RWPE2 (cell line): Measurements from ENCODE around the gene ZFP14.

Source experiments
- ATAC-seq: fragments of 200-7000 bp; cut with Tn5 transposase; 3 replicates; pipeline ENCODE4 v1.9.1; 2021; ENCODE audit warnings: low read depth
- DNase-seq: peaks from one replicate; pipeline ENCODE4 v3.0.0-alpha.2; 2020; ENCODE audit warnings: low spot score
- H3K27ac ChIP-seq: fragments of 450-650 bp; 2 replicates; pipeline ENCODE4 v1.5.1; 2017; ENCODE audit warnings: mild to moderate bottlenecking; ENCODE audit not compliant: poor library complexity, severe bottlenecking
- H3K27me3 ChIP-seq: fragments of 250-450 bp; sonication (Bioruptor Pico); 2 replicates; pipeline ENCODE4 v1.5.1; 2021; ENCODE audit warnings: mild to moderate bottlenecking, moderate library complexity; ENCODE audit not compliant: insufficient read depth, poor library complexity, severe bottlenecking
- H3K36me3 ChIP-seq: fragments of 250-450 bp; sonication (Bioruptor Pico); 2 replicates; pipeline ENCODE4 v1.5.1; 2020; ENCODE audit warnings: low read depth, mild to moderate bottlenecking, moderate library complexity
- H3K4me1 ChIP-seq: fragments of 250-450 bp; sonication (Bioruptor Pico); 2 replicates; pipeline ENCODE4 v1.5.1; 2021; ENCODE audit warnings: mild to moderate bottlenecking, moderate library complexity; ENCODE audit not compliant: insufficient read depth, poor library complexity, severe bottlenecking
- H3K4me3 ChIP-seq: fragments of 250-450 bp; sonication (Bioruptor Pico); 2 replicates; pipeline ENCODE4 v1.5.1; 2021; ENCODE audit warnings: mild to moderate bottlenecking, moderate library complexity; ENCODE audit not compliant: severe bottlenecking
- H3K9me3 ChIP-seq: fragments of 250-450 bp; sonication (Bioruptor Pico); 2 replicates; pipeline ENCODE4 v1.5.1; 2021; ENCODE audit warnings: mild to moderate bottlenecking, moderate library complexity; ENCODE audit not compliant: severe bottlenecking
- CTCF ChIP-seq: fragments of 450-650 bp; IDR thresholded peaks from one replicate; pipeline ENCODE4 v1.5.1; 2017; ENCODE audit warnings: mild to moderate bottlenecking, moderate library complexity; ENCODE audit not compliant: poor library complexity, severe bottlenecking

ZFP14 gene

DNA sequence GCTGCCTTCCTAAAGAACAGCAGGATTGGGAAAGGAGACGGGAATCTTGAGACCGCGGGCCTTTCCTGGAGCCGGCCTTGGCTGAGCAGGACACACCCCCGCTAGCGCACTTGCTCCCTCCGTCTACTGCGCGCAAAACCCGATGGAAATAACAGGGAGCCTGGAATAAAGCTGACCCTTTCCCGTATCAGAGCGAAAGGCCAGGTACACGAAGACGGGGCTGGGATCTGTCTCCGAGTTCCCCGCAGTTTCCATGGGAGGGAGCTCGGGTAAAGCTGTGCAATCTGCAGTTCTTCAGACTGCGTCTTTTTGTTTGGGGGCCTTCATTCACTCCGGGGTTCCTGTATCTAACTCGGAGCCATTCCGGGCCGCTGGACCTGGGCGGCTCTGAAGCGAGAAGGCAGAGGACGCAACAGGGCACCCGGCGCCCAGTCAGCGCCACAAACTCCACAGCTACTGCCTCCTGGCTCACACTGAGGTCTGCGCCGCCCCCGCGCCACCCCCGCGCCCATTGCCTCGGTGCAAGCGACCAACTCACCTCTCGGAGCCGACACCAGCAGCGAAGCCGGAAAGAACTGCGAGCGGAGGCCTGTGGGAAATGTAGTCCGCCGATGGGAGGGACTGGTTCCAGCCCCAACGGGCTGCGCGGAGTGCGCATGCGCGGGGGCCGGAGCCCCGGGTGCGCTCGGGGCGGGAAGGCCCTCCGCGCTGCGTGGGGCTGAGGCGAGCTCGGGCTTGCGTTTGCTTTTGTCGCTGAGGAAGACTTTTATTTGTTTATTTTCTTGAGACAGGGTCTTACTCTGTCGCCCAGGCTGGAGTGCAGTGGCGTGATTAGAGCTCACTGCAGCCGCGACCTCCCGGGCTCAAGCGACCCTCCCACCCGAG lies at the start of gene ZFP14:
TSS of gene ZFP14 (minus strand) at position 577 of the 885 bp plus-strand sequence. CDS start 11,309 bp downstream, outside the sequence.
- peak within 1 kb of the TSS; percentile 38 for H3K27ac ChIP-seq
- DNase-seq, result peak; percentile 94
- peak; percentile 40 for TF ChIP-seq CTCF
- H3K9me3 ChIP-seq, result no peaks in the 10 kb centered on the region
- peak within 1 kb of the TSS; percentile 88 for H3K4me3 ChIP-seq
- H3K4me1 ChIP-seq, result no peaks in the 10 kb centered on the region
- H3K36me3 ChIP-seq, result no peaks in the 10 kb centered on the region
- no peaks in the 10 kb centered on the region for H3K27me3 ChIP-seq
- peak; percentile 98 for ATAC-seq

- Histone ChIP-seq H3K4me1 (no peaks in the 10 kb centered on the region), H3K4me3 (no peak overlapping the region), H3K27me3 (no peaks in the 10 kb centered on the region), H3K36me3 (no peaks in the 10 kb centered on the region), H3K27ac (no peak overlapping the region), H3K9me3 (no peaks in the 10 kb centered on the region)
- TF ChIP-seq CTCF, result no peak
- ATAC-seq, result no peak
- DNase-seq, result no peak
These were observed 44.9 kb upstream of the ZFP14 start for GRCh38 chr19:36423925-36424324.

DNA sequence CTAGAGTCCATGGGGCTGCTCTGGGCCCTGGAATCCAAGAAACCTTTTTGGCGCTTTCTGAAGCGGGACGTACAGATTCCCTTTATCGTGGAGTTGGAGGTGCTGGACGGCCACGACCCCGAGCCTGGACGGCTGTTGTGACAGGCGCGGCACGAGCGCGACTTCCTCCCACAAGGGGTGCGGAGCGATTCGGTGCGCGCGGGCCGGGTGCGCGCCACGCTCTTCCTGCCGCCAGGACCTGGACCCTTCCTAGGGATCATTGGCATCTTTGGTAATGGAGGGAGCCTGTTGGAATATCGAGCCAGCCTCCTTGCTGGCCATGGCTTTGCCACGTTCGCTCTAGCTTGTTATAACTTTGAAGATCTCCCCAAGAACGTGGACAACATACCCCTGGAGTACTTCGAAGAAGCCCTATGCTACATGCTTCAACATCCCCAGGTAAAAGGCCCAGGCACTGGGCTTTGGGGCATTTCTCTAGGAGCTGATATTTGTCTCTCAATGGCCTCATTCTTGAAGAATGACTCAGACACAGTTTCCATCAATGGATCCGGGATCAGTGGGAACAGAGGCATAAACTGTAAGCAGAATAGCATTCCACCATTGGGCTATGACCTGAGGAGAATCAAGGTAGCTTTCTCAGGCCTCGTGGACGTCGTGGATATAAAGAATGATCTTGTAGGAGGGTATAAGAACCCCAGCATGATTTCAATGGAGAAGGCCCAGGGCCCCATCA lies 42.9 kb upstream of the ZFP14 start:
- no peaks in the 10 kb centered on the region for H3K27me3 ChIP-seq
- no peak overlapping the region for H3K4me3 ChIP-seq
- DNase-seq, result no peak
- ATAC-seq, result no peak
- no peaks in the 10 kb centered on the region for H3K9me3 ChIP-seq
- no peak overlapping the region for H3K27ac ChIP-seq
- H3K4me1 ChIP-seq, result no peaks in the 10 kb centered on the region
- TF ChIP-seq CTCF, result no peak
- no peaks in the 10 kb centered on the region for H3K36me3 ChIP-seq

GRCh38 chr19:36420961-36421748 lies 42.2 kb upstream of the ZFP14 start:
- Histone ChIP-seq H3K27me3 (no peaks in the 10 kb centered on the region), H3K36me3 (0 out of 2 replicates have a peak, but pooled peaks cover 3% of the 10 kb centered on the region), H3K4me3 (peak overlapping the region; percentile 5), H3K27ac (no peak overlapping the region), H3K4me1 (no peaks in the 10 kb centered on the region), H3K9me3 (no peaks in the 10 kb centered on the region)
- no peak for TF ChIP-seq CTCF
- 0 out of 3 replicates have a peak, but pooled peaks have one; percentile 7 for ATAC-seq
- no peak for DNase-seq
